ENCODE measurements around the gene GJA10.

GJA10 gene

GRCh38 chr6:89917216-89917615 lies 22.9 kb downstream of the GJA10 start:
- DNase-seq (ENCODE audit: low read depth in 2 of 2, low spot score in 1 of 2): no peak

- DNase-seq (ENCODE audit: low read depth in 2 of 2, low spot score in 1 of 2): no peak
Observed at GRCh38 chr6:89917801-89918366, 23.6 kb downstream of the GJA10 start.

GRCh38 chr6:89921197-89921596 lies 26.9 kb downstream of the GJA10 start:
- DNase-seq (ENCODE audit: low read depth in 2 of 2, low spot score in 1 of 2): no peak

GRCh38 chr6:89921691-89922090 lies 27.4 kb downstream of the GJA10 start:
- no peak for DNase-seq (ENCODE audit: low read depth in 2 of 2, low spot score in 1 of 2)

GRCh38 chr6:89924231-89924630 lies 30.0 kb downstream of the GJA10 start:
- no peak for DNase-seq (ENCODE audit: low read depth in 2 of 2, low spot score in 1 of 2)

- no peak for DNase-seq (ENCODE audit: low read depth in 2 of 2, low spot score in 1 of 2)
Observed at GRCh38 chr6:89925826-89926225, 31.6 kb downstream of the GJA10 start.

GRCh38 chr6:89927264-89927663 lies 33.0 kb downstream of the GJA10 start:
- DNase-seq (ENCODE audit: low read depth in 2 of 2, low spot score in 1 of 2): no peak

- no peak for DNase-seq (ENCODE audit: low read depth in 2 of 2, low spot score in 1 of 2)
Observed at GRCh38 chr6:89927791-89928550, 33.7 kb downstream of the GJA10 start.

- DNase-seq (ENCODE audit: low read depth in 2 of 2, low spot score in 1 of 2): no peak
Observed at GRCh38 chr6:89928604-89929003, 34.3 kb downstream of the GJA10 start.

GRCh38 chr6:89930789-89931188 lies 36.5 kb downstream of the GJA10 start:
- no peak for DNase-seq (ENCODE audit: low read depth in 2 of 2, low spot score in 1 of 2)

GRCh38 chr6:89932245-89932802 lies 38.1 kb downstream of the GJA10 start:
- no peak for DNase-seq (ENCODE audit: low read depth in 2 of 2, low spot score in 1 of 2)

GRCh38 chr6:89934685-89935366 lies 40.6 kb downstream of the GJA10 start:
- no peak for DNase-seq (ENCODE audit: low read depth in 2 of 2, low spot score in 1 of 2)

GRCh38 chr6:89936177-89936576 lies 41.9 kb downstream of the GJA10 start:
- DNase-seq (ENCODE audit: low read depth in 2 of 2, low spot score in 1 of 2): no peak

GRCh38 chr6:89938014-89938413 lies 43.7 kb downstream of the GJA10 start:
- no peak for DNase-seq (ENCODE audit: low read depth in 2 of 2, low spot score in 1 of 2)

GRCh38 chr6:89939144-89939543 lies 44.9 kb downstream of the GJA10 start:
- DNase-seq (ENCODE audit: low read depth in 2 of 2, low spot score in 1 of 2): no peak

GRCh38 chr6:89940225-89941027 lies 46.2 kb downstream of the GJA10 start:
- DNase-seq (ENCODE audit: low read depth in 2 of 2, low spot score in 1 of 2): peak in 1 of 2 donors; percentile 26

- DNase-seq (ENCODE audit: low read depth in 2 of 2, low spot score in 1 of 2): no peak
Observed at GRCh38 chr6:89941031-89941762, 46.9 kb downstream of the GJA10 start.

- DNase-seq (ENCODE audit: low read depth in 2 of 2, low spot score in 1 of 2): no peak
Observed at GRCh38 chr6:89941763-89942497, 47.7 kb downstream of the GJA10 start.

- no peak for DNase-seq (ENCODE audit: low read depth in 2 of 2, low spot score in 1 of 2)
Observed at GRCh38 chr6:89942601-89943000, 48.3 kb downstream of the GJA10 start.
